HFF-Myc (cell line): ENCODE results near the gene DHRS9.

ENCODE experiments used
- DNase-seq: peaks from one replicate; pipeline ENCODE4 v3.0.0-alpha.2; 2011; ENCODE audit warnings: low read depth; ENCODE audit errors: extremely low read depth
- H3K4me3 ChIP-seq: replicated peaks from 2 replicates; pipeline ENCODE4 v1.5.1; 2011; ENCODE audit warnings: low read depth, mild to moderate bottlenecking, control low read depth, low read length
- CTCF ChIP-seq: IDR thresholded peaks from 2 replicates; pipeline ENCODE4 v1.5.1; 2012; ENCODE audit warnings: mild to moderate bottlenecking, low read depth, low read length, control low read depth; ENCODE audit errors: missing control alignments

The DHRS9 gene

GRCh38 chr2:169065422-169065821 is 3.9 kb upstream of the DHRS9 start:
- H3K4me3 ChIP-seq, result no peak overlapping the region
- no peak for DNase-seq
- no peak for TF ChIP-seq CTCF

GRCh38 chr2:169065864-169066517 is 3.4 kb upstream of the DHRS9 start:
- H3K4me3 ChIP-seq, result no peak overlapping the region
- no peak for TF ChIP-seq CTCF
- no peak for DNase-seq

GRCh38 chr2:169066897-169067296 is 2.5 kb upstream of the DHRS9 start:
- no peak for TF ChIP-seq CTCF
- no peak overlapping the region for H3K4me3 ChIP-seq
- DNase-seq, result no peak

GRCh38 chr2:169069833-169070232 is 470 bp downstream of the DHRS9 start:
- H3K4me3 ChIP-seq, result no peak overlapping the region
- DNase-seq, result no peak
- no peak for TF ChIP-seq CTCF

GRCh38 chr2:169071455-169071854 is 2.1 kb downstream of the DHRS9 start:
- TF ChIP-seq CTCF, result no peak
- no peak for DNase-seq
- no peak overlapping the region for H3K4me3 ChIP-seq

GRCh38 chr2:169072163-169072925 is 3.0 kb downstream of the DHRS9 start:
- no peak for DNase-seq
- no peak for TF ChIP-seq CTCF
- no peak overlapping the region for H3K4me3 ChIP-seq
